Measurements from ENCODE around the gene ZNF112.
A peak's percentile ranks its signal among the peaks of the same experiment; 100 is the strongest.

ZNF112 gene

DNA sequence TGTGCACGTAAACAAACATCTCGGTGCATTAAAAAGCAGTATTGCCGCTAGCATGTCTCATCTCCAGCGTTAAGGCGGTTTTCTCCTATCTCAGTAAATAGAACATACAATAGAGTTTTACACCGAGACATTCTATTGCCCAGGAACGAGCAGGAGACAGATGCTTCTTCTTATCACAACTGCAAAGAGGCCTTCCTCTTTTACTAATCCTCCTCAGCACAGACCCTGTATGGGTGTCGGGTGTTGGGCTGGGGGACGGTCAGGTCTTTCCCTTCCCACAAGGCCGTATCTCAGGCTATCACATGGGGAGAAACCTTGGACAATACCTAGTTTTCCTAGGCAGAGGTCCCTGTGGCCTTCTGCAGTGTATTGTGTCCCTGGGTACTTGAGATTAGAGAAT lies 75.6 kb downstream of the ZNF112 start:
- DNase-seq (ENCODE audit: low read depth) = no peak

DNA sequence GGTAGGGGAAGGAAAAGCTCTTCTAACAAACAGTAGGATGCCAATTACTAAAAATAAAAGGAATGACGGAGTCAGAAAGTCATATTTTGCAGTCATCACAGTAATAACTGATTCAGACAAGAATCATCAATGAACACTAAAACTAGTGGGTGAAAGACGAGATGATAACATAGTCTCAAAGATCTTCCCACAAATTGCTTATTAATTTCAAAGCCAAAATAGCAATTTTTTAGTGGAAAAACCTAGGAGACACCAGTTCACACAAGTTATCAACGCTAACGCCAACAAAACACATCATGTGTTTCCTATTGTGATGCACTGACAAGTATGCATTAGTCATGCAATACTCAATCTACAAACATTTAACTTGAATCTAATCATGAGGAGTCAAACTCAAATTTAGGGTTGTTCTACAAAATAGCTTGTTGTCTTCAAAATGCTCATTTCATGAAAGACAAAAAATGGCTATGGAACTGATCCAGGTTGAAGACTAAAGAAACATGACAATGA lies 78.2 kb downstream of the ZNF112 start:
- DNase-seq (ENCODE audit: low read depth) = peak; percentile 20

DNA sequence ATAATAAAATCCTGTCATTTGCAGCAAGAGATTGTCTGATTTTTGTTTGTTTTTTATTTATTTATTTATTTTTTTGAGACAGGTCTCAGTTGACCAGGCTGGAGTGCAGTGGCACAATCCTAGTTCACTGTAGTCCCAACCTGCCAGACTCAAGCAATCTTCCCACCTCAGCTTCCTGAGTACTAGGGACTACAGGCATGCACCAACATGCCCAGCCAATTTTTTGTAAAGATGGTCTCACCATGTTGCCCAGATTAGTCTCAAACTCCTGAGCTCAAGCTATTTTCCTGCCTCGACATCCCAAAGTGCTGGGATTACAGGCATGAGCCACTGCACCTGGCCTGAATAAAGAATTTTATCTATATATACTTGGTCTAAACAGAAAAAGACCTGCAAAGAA lies 79.1 kb downstream of the ZNF112 start:
- no peak for DNase-seq (ENCODE audit: low read depth)

Measured in fibroblast of gingiva (primary cell).